IMR-90 (cell line): ENCODE results near the gene RHOU. TPM values are rescaled to one million over a fixed set of nuclear protein-coding genes. Genes with fewer than 3 reads are reported as not detected.

Experiments
- ATAC-seq: fragments of 200-7000 bp; cut with Tn5 transposase; 2 replicates; pipeline ENCODE4 v1.9.1; 2020; ENCODE audit warnings: low read depth, mild to moderate bottlenecking, moderate library complexity
- BruUV-seq: library from RNA; stranded (reverse); fragments of 400-500 nt; replicated peaks from 2 replicates; lab custom pipeline; 2021; lab: Mats Ljungman, UMichigan
- CTCF ChIA-PET: fragments of 300-600 bp; formaldehyde crosslinking; extraction: SDS; loops from one replicate; lab custom pipeline; 2021; ENCODE audit warnings: antibody characterized with exemption; lab: Yijun Ruan, JAX
- POLR2A ChIA-PET: fragments of 300-600 bp; sonication (Branson Sonifier 250); formaldehyde crosslinking; loops from one replicate; lab custom pipeline; 2022; ENCODE audit warnings: antibody characterized with exemption; ENCODE audit not compliant: unreplicated experiment; lab: Charles Lee
- DNase-seq: peaks from one replicate; pipeline ENCODE4 v3.0.0; 2013
- H2AFZ ChIP-seq: replicated peaks from 2 replicates; pipeline ENCODE3; 2013; ENCODE audit warnings: low read length, mild to moderate bottlenecking; ENCODE audit not compliant: poor library complexity
- H2AK5ac ChIP-seq: 2 replicates; pipeline ENCODE4 v1.6.1; 2013; ENCODE audit warnings: low read depth, low read length, inconsistent platforms
- H2AK9ac ChIP-seq: replicated peaks from 2 replicates; pipeline ENCODE3; 2013; ENCODE audit warnings: mild to moderate bottlenecking, low read depth, low read length, moderate library complexity; ENCODE audit not compliant: poor library complexity
- H2BK120ac ChIP-seq: 2 replicates; pipeline ENCODE4 v1.6.1; 2013; ENCODE audit warnings: low read depth, low read length, inconsistent platforms
- H2BK15ac ChIP-seq: 3 replicates; pipeline ENCODE4 v1.6.1; 2013; ENCODE audit warnings: low read depth, low read length, inconsistent platforms
- H2BK20ac ChIP-seq: 2 replicates; pipeline ENCODE4 v1.6.1; 2013; ENCODE audit warnings: low read depth, mild to moderate bottlenecking, inconsistent platforms, low read length, moderate library complexity
- H2BK5ac ChIP-seq: 2 replicates; pipeline ENCODE4 v1.6.1; 2013; ENCODE audit warnings: mild to moderate bottlenecking, low read depth, low read length, inconsistent platforms; ENCODE audit not compliant: poor library complexity, severe bottlenecking
- H3K14ac ChIP-seq: replicated peaks from 2 replicates; pipeline ENCODE4 v1.6.1; 2013; ENCODE audit warnings: low read depth, low read length, inconsistent platforms
- H3K18ac ChIP-seq: 2 replicates; pipeline ENCODE4 v1.6.1; 2013; ENCODE audit warnings: low read depth, low read length, control low read depth
- H3K23ac ChIP-seq: 2 replicates; pipeline ENCODE4 v1.6.1; 2013; ENCODE audit warnings: low read depth, low read length, inconsistent platforms
- H3K27ac ChIP-seq: 2 replicates; pipeline ENCODE4 v1.5.1; 2013; ENCODE audit warnings: mild to moderate bottlenecking, control low read depth, low read length; ENCODE audit not compliant: insufficient read depth
- H3K27me3 ChIP-seq: 2 replicates; pipeline ENCODE4 v1.6.1; 2013; ENCODE audit warnings: low read length; ENCODE audit not compliant: control insufficient read depth, insufficient read depth
- H3K36me3 ChIP-seq: 2 replicates; pipeline ENCODE4 v1.6.1; 2013; ENCODE audit warnings: low read length, mixed read lengths; ENCODE audit not compliant: control insufficient read depth, insufficient read depth
- H3K4ac ChIP-seq: 2 replicates; pipeline ENCODE4 v1.6.1; 2013; ENCODE audit warnings: low read depth, low read length, inconsistent platforms
- H3K4me1 ChIP-seq: 2 replicates; pipeline ENCODE4 v1.6.1; 2013; ENCODE audit warnings: low read length, mixed read lengths; ENCODE audit not compliant: control insufficient read depth, insufficient read depth
- H3K4me2 ChIP-seq: 2 replicates; pipeline ENCODE4 v1.6.1; 2013; ENCODE audit warnings: low read depth, mild to moderate bottlenecking, control low read depth, low read length, moderate library complexity
- H3K4me3 ChIP-seq: 2 replicates; pipeline ENCODE4 v1.5.1; 2013; ENCODE audit warnings: low read depth, mild to moderate bottlenecking, control low read depth, low read length, moderate library complexity; ENCODE audit not compliant: insufficient read depth
- H3K56ac ChIP-seq: 2 replicates; pipeline ENCODE4 v1.6.1; 2013; ENCODE audit warnings: low read length, inconsistent platforms; ENCODE audit not compliant: insufficient read depth; ENCODE audit errors: extremely low read depth
- H3K79me1 ChIP-seq, 2 experiments: 2 replicates each; pipeline ENCODE4 v1.6.1; 2013; ENCODE audit warnings: low read length in 2 of 2, inconsistent platforms in 1 of 2, low read depth in 1 of 2
- H3K9ac ChIP-seq: 2 replicates; pipeline ENCODE4 v1.6.1; 2013; ENCODE audit warnings: low read depth, low read length, control low read depth
- H3K9me1 ChIP-seq: 2 replicates; pipeline ENCODE4 v1.6.1; 2013; ENCODE audit warnings: low read length, inconsistent platforms; ENCODE audit not compliant: insufficient read depth
- H3K9me3 ChIP-seq: 2 replicates; pipeline ENCODE4 v1.6.1; 2013; ENCODE audit warnings: low read length; ENCODE audit not compliant: control insufficient read depth, insufficient read depth
- H4K20me1 ChIP-seq: 2 replicates; pipeline ENCODE4 v1.6.1; 2013; ENCODE audit warnings: low read length, inconsistent platforms; ENCODE audit not compliant: insufficient read depth
- H4K5ac ChIP-seq: 2 replicates; pipeline ENCODE4 v1.6.1; 2013; ENCODE audit warnings: mild to moderate bottlenecking, low read depth, low read length, control low read depth
- H4K8ac ChIP-seq, 2 experiments: 2 replicates each; pipeline ENCODE4 v1.6.1; 2013; ENCODE audit warnings: low read depth in 2 of 2, low read length in 2 of 2, control low read depth in 1 of 2, inconsistent platforms in 1 of 2
- H4K91ac ChIP-seq: 2 replicates; pipeline ENCODE4 v1.6.1; 2013; ENCODE audit warnings: low read depth, low read length, inconsistent platforms; ENCODE audit not compliant: insufficient read depth
- BHLHE40 ChIP-seq: fragments of 150-350 bp; IDR thresholded peaks from 2 replicates; pipeline ENCODE4 v1.6.1; 2016; ENCODE audit warnings: mild to moderate bottlenecking, low read depth, low read length
- CEBPB ChIP-seq: IDR thresholded peaks from 2 replicates; pipeline ENCODE4 v1.6.1; 2012; ENCODE audit warnings: low read depth, low read length, improper control_type of control experiment
- CTCF ChIP-seq: conservative IDR thresholded peaks from 2 replicates; pipeline ENCODE4 v1.5.1; 2012; ENCODE audit warnings: mild to moderate bottlenecking, low read depth, low read length, improper control_type of control experiment
- ELK1 ChIP-seq: fragments of 150-350 bp; IDR thresholded peaks from 2 replicates; pipeline ENCODE4 v1.6.1; 2016; ENCODE audit warnings: low read depth, mild to moderate bottlenecking, low read length, moderate library complexity, borderline replicate concordance
- FOS ChIP-seq: fragments of 150-350 bp; IDR thresholded peaks from 2 replicates; pipeline ENCODE4 v1.6.1; 2016; ENCODE audit warnings: low read depth, low read length
- MAZ ChIP-seq: IDR thresholded peaks from 2 replicates; pipeline ENCODE4 v1.6.1; 2012; ENCODE audit warnings: low read depth, mild to moderate bottlenecking, low read length, improper control_type of control experiment, moderate library complexity, borderline replicate concordance
- MXI1 ChIP-seq: IDR thresholded peaks from 2 replicates; pipeline ENCODE4 v1.6.1; 2012; ENCODE audit warnings: low read depth, mild to moderate bottlenecking, low read length, moderate library complexity, borderline replicate concordance
- NFE2L2 ChIP-seq: fragments of 150-350 bp; IDR thresholded peaks from 2 replicates; pipeline ENCODE4 v1.6.1; 2016; ENCODE audit warnings: low read depth, mild to moderate bottlenecking, low read length
- POLR2A ChIP-seq: IDR thresholded peaks from 2 replicates; pipeline ENCODE4 v1.6.1; 2012; ENCODE audit warnings: mild to moderate bottlenecking, low read depth, low read length
- RAD21 ChIP-seq: IDR thresholded peaks from 2 replicates; pipeline ENCODE4 v1.6.1; 2012; ENCODE audit warnings: low read length, improper control_type of control experiment
- RCOR1 ChIP-seq: IDR thresholded peaks from 2 replicates; pipeline ENCODE4 v1.6.1; 2012; ENCODE audit warnings: mild to moderate bottlenecking, low read length, improper control_type of control experiment; ENCODE audit not compliant: insufficient replicate concordance
- RFX5 ChIP-seq: IDR thresholded peaks from 2 replicates; pipeline ENCODE4 v1.8.0; 2012; ENCODE audit warnings: low read depth, mild to moderate bottlenecking, low read length, moderate library complexity
- SMC3 ChIP-seq: fragments of 150-350 bp; IDR thresholded peaks from 2 replicates; pipeline ENCODE4 v1.6.1; 2016; ENCODE audit warnings: low read depth, mild to moderate bottlenecking, antibody characterized with exemption, low read length, moderate library complexity
- USF2 ChIP-seq: fragments of 150-350 bp; IDR thresholded peaks from 2 replicates; pipeline ENCODE4 v1.6.1; 2017; ENCODE audit warnings: mild to moderate bottlenecking, antibody characterized with exemption, low read length, low read depth
- WGBS, 2 experiments: methylation state at CpG; one replicate each; pipeline versions ENCODE4 v1.1.5 to v1.1.7; 2013; ENCODE audit warnings: missing lambda C conversion rate in 2 of 2; ENCODE audit not compliant: insufficient read length in 1 of 2; ENCODE audit errors: extremely low coverage in 2 of 2; 5-methylcytosine and 5-hydroxymethylcytosine counted together
- dilution Hi-C: fragments of 300-500 bp; cut with HindIII; formaldehyde crosslinking; loops from one replicate; pipeline ENCODE4 v1.14.3; 2018; ENCODE audit warnings: low sequenced_read_pairs; ENCODE audit not compliant: unreplicated experiment
- in situ Hi-C: fragments of 300-500 bp; cut with MboI; formaldehyde crosslinking; loops from 3 replicates; pipeline ENCODE4 v1.14.3; 2019; ENCODE audit warnings: low sequenced_read_pairs, inconsistent platforms, mixed read lengths
- intact Hi-C: fragments of 100-400 bp; cut with micrococcal nuclease; formaldehyde crosslinking; loops from 2 replicates; pipeline ENCODE4 v1.10.0; 2022
- polyA plus RNA-seq, 3 experiments: library from polyadenylated mRNA; depleted of rRNA; stranded (reverse); fragments of >200 nt; gene quantifications; 2 replicates each; pipeline ENCODE4 v1.2.3, GENCODE V29; 2012; ENCODE audit warnings: low replicate concordance in 1 of 3
- total RNA-seq: library from RNA; depleted of rRNA; stranded (reverse); fragments of >200 nt; gene quantifications from 2 replicates; pipeline ENCODE4 v1.2.3, GENCODE V29; 2012

Gene RHOU
- total and polyA plus RNA-seq, 2 of the 4 experiments (the other 2 are of a cell fraction): 0.44 to 0.72 TPM

- Histone ChIP-seq H2AFZ (peak overlapping the region; percentile 38), H2AK5ac (peak overlapping the region; percentile 99), H3K36me3 (no peaks in the 10 kb centered on the region), H3K27ac (peak overlapping the region; percentile 97), H3K9ac (peak overlapping the region; percentile 71), H3K56ac (peak overlapping the region; percentile 44; the same call in 1 of the 2 replicates), H3K27me3 (peaks cover 3% of the 10 kb centered on the region; the same call in 1 of the 2 replicates), H3K4me3 (no peak overlapping the region), H3K9me1 (peaks cover 12% of the 10 kb centered on the region), H3K79me1 (no peaks in the 10 kb centered on the region), H3K9me3 (no peaks in the 10 kb centered on the region), H4K20me1 (no peaks in the 10 kb centered on the region), H3K4me1 (peaks cover 22% of the 10 kb centered on the region), H3K14ac (peak overlapping the region; percentile 75), H2BK5ac (peak overlapping the region; percentile 95), H2AK9ac (peak overlapping the region; percentile 66), H3K23ac (peak overlapping the region; percentile 95), H3K4me2 (peak overlapping the region; percentile 70), H2BK15ac (peak overlapping the region; percentile 97), H3K18ac (peak overlapping the region; percentile 96), H4K91ac (peak overlapping the region; percentile 95; the same call in 1 of the 2 replicates), H4K8ac (peak overlapping the region; percentile 73 to 86), H2BK120ac (peak overlapping the region; percentile 89), H4K5ac (peak overlapping the region; percentile 95), H3K4ac (peak overlapping the region; percentile 96), H2BK20ac (peak overlapping the region; percentile 82)
- dilution Hi-C loops (no loop called here), intact Hi-C loops (no loop called here), in situ Hi-C loops (no loop called here)
- WGBS, 2 experiments: 70% methylated on average over 7 of the region's 10 CpGs; no CpG with 5 or more reads in 1 of the 2 experiments
- ChIA-PET POLR2A (no interaction called here), CTCF (interaction anchor here (0.6 kb wide), 1 partner anchor 950 kb away, joined by 3 read pairs; no protein-coding TSS in a partner anchor)
- no peak; the same call in 1 of the 2 replicates for ATAC-seq
- DNase-seq: no peak
- no TSS peak for BruUV-seq
- TF ChIP-seq RCOR1 (no peak), FOS (no peak), SMC3 (no peak), CEBPB (no peak), RAD21 (no peak), MAZ (no peak), USF2 (no peak), ELK1 (no peak), BHLHE40 (no peak), CTCF (no peak), RFX5 (no peak), NFE2L2 (no peak), MXI1 (no peak), POLR2A (no peak)
Observed at GRCh38 chr1:228781809-228782661, 46.8 kb downstream of the RHOU start.
